B cell (primary cell): ENCODE measurements around the gene IL1RAPL1. TPM values are rescaled to one million over a fixed set of nuclear protein-coding genes. Genes with fewer than 3 reads are reported as not detected.

ENCODE experiments used
- ATAC-seq: fragments of 200-7000 bp; cut with Tn5 transposase; one replicate; pipeline ENCODE4 v1.10.0; 2021; ENCODE audit warnings: low read depth, mild to moderate bottlenecking, moderate number of reproducible peaks, moderate library complexity
- CTCF ChIA-PET: fragments of 350-600 bp; sonication (Branson Sonifier 250); formaldehyde crosslinking; loops from one replicate; lab custom pipeline; 2021; ENCODE audit warnings: antibody characterized with exemption, inconsistent platforms; lab: Charles Lee
- POLR2A ChIA-PET: fragments of 350-600 bp; sonication (Branson Sonifier 250); formaldehyde crosslinking; loops from one replicate; lab custom pipeline; 2021; ENCODE audit warnings: antibody characterized with exemption; lab: Charles Lee
- DNase-seq: peaks from one replicate; pipeline ENCODE4 v3.0.0; 2013
- H2AFZ ChIP-seq: 2 replicates; pipeline ENCODE4 v1.6.1; 2012; ENCODE audit warnings: mild to moderate bottlenecking, low read depth, low read length; ENCODE audit not compliant: insufficient read depth, poor library complexity, severe bottlenecking
- H3K27ac ChIP-seq, 2 donors: 1 replicate in 1 of 2; 2 replicates in 1 of 2; pipeline ENCODE4 v1.5.1; 2012 to 2013; ENCODE audit warnings: low read length in 2 of 2, mild to moderate bottlenecking in 2 of 2, moderate library complexity in 1 of 2
- H3K27me3 ChIP-seq, 4 experiments: fragments of 200-600 bp in 1 of 4; sonication (generic) in 1 of 4; replicated peaks in 1 of 4; 1 replicate in 2 of 4; 2 replicates in 2 of 4; pipeline versions ENCODE4 v1.6.1 to v1.7.0; 2013 to 2016; ENCODE audit warnings: low read length in 3 of 4, mild to moderate bottlenecking in 2 of 4, mixed read lengths in 1 of 4, moderate library complexity in 1 of 4; ENCODE audit not compliant: insufficient read depth in 4 of 4, control insufficient read depth in 3 of 4; ENCODE audit errors: control extremely low read depth in 1 of 4
- H3K36me3 ChIP-seq, 2 experiments: replicated peaks in 1 of 2; 1 replicate in 1 of 2; 2 replicates in 1 of 2; pipeline versions ENCODE4 v1.6.1 to v1.7.1; 2013; ENCODE audit warnings: low read length in 1 of 2; ENCODE audit not compliant: insufficient read depth in 2 of 2, control insufficient read depth in 1 of 2; ENCODE audit errors: control extremely low read depth in 1 of 2, extremely low read depth in 1 of 2
- H3K4me1 ChIP-seq, 2 donors: fragments of 200-600 bp in 1 of 2; sonication (generic) in 1 of 2; 1 replicate in 1 of 2; 2 replicates in 1 of 2; pipeline versions ENCODE4 v1.5.1 to v1.6.1; 2013 to 2017; ENCODE audit warnings: low read length in 2 of 2; ENCODE audit not compliant: control insufficient read depth in 2 of 2, insufficient read depth in 2 of 2
- H3K4me2 ChIP-seq: replicated peaks from 2 replicates; pipeline ENCODE3; 2012; ENCODE audit warnings: mild to moderate bottlenecking, low read depth, low read length; ENCODE audit not compliant: poor library complexity, severe bottlenecking
- H3K4me3 ChIP-seq, 5 experiments: fragments of 200-600 bp in 1 of 5; sonication (generic) in 1 of 5; 1 replicate in 3 of 5; 2 replicates in 2 of 5; pipeline versions ENCODE4 v1.5.1 to v1.7.0; 2011 to 2016; ENCODE audit warnings: low read length in 4 of 5, mild to moderate bottlenecking in 4 of 5, low read depth in 2 of 5, control low read depth in 1 of 5, moderate library complexity in 1 of 5; ENCODE audit not compliant: insufficient read depth in 1 of 5; ENCODE audit errors: control extremely low read depth in 1 of 5, extremely low read depth in 1 of 5
- H3K79me2 ChIP-seq: fragments of 200-600 bp; sonication (generic); one replicate; pipeline ENCODE4 v1.6.0; 2016; ENCODE audit warnings: low read length; ENCODE audit not compliant: control insufficient read depth, insufficient read depth
- H3K9ac ChIP-seq: fragments of 200-600 bp; sonication (generic); 2 replicates; pipeline ENCODE4 v1.6.1; 2017; ENCODE audit warnings: mild to moderate bottlenecking, low read length, moderate library complexity
- H3K9me3 ChIP-seq, 3 donors: one replicate each; pipeline versions ENCODE4 v1.6.1 to v1.7.1; 2013; ENCODE audit warnings: low read length in 2 of 3; ENCODE audit not compliant: control insufficient read depth in 2 of 3, insufficient read depth in 1 of 3; ENCODE audit errors: control extremely low read depth in 1 of 3
- H4K20me1 ChIP-seq: 2 replicates; pipeline ENCODE4 v1.6.0; 2012; ENCODE audit warnings: mild to moderate bottlenecking, low read length; ENCODE audit not compliant: insufficient read depth, control insufficient read depth, poor library complexity, severe bottlenecking
- H3K27ac Mint-ChIP-seq: one replicate; pipeline ENCODE4 v1.8.0; 2021; ENCODE audit warnings: mixed read lengths
- H3K27me3 Mint-ChIP-seq: one replicate; pipeline ENCODE4 v1.8.0; 2021; ENCODE audit warnings: mixed read lengths
- H3K4me1 Mint-ChIP-seq: one replicate; pipeline ENCODE4 v1.8.0; 2021; ENCODE audit warnings: mixed read lengths
- H3K4me3 Mint-ChIP-seq: one replicate; pipeline ENCODE4 v1.8.0; 2021; ENCODE audit warnings: mixed read lengths
- H3K9me3 Mint-ChIP-seq: one replicate; pipeline ENCODE4 v1.8.0; 2022; ENCODE audit warnings: mixed read lengths; ENCODE audit not compliant: insufficient read depth
- CTCF ChIP-seq: fragments of 200-600 bp; IDR thresholded peaks from one replicate; pipeline ENCODE4 v1.8.0; 2022; ENCODE audit warnings: antibody characterized with exemption, mild to moderate bottlenecking
- EZH2 ChIP-seq: IDR thresholded peaks from 2 replicates; pipeline ENCODE4 v1.6.1; 2012; ENCODE audit warnings: borderline replicate concordance, low read depth, mild to moderate bottlenecking, moderate library complexity, low read length; ENCODE audit not compliant: insufficient read depth, poor library complexity, severe bottlenecking
- WGBS: methylation state at CpG from one replicate; pipeline ENCODE4 v1.1.5; 2013; ENCODE audit warnings: missing lambda C conversion rate; ENCODE audit not compliant: insufficient coverage; 5-methylcytosine and 5-hydroxymethylcytosine counted together
- intact Hi-C: fragments of 100-400 bp; cut with micrococcal nuclease; formaldehyde crosslinking; loops from one replicate; pipeline ENCODE4 v1.10.0; 2022
- polyA plus RNA-seq: library from polyadenylated mRNA; depleted of rRNA; stranded (reverse); fragments of >200 nt; gene quantifications from 2 replicates; pipeline ENCODE4 v1.2.3, GENCODE V29; 2012
- total RNA-seq, 2 donors: library from RNA; stranded (reverse); fragments of 120-200 nt in 1 of 2; gene quantifications; 1 replicate in 1 of 2; 2 replicates in 1 of 2; pipeline versions ENCODE4 v1.2.3 to v1.2.4, GENCODE V29; 2013 to 2022

IL1RAPL1 gene
- total and polyA plus RNA-seq, 2 donors (not counting 1 experiment from before 2014, with no cell fraction given): not detected

GRCh38 chrX:28626515-28626914 lies 39.3 kb downstream of the IL1RAPL1 start:
- Mint-ChIP-seq H3K4me3 (no peak overlapping the region), H3K27me3 (no peaks in the 10 kb centered on the region), H3K27ac (no peak overlapping the region), H3K4me1 (no peaks in the 10 kb centered on the region), H3K9me3 (no peaks in the 10 kb centered on the region)
- Histone ChIP-seq H2AFZ (no peak overlapping the region), H3K4me2 (no peak overlapping the region), H3K27ac (no peak overlapping the region), H3K27me3 (no peaks in the 10 kb centered on the region), H3K79me2 (no peaks in the 10 kb centered on the region), H3K4me1 (no peaks in the 10 kb centered on the region), H4K20me1 (no peaks in the 10 kb centered on the region), H3K9me3 (no peaks in the 10 kb centered on the region), H3K4me3 (no peak overlapping the region), H3K36me3 (no peaks in the 10 kb centered on the region), H3K9ac (no peak overlapping the region)
- ATAC-seq: no peak
- DNase-seq: no peak
- TF ChIP-seq CTCF (no peak), EZH2 (no peak)
- CTCF ChIA-PET: no interaction called here
- POLR2A ChIA-PET: no interaction called here
- intact Hi-C loops: no loop called here
- WGBS: no CpG with 5 or more reads among the region's 2 CpGs

GRCh38 chrX:28628120-28628519 lies 40.9 kb downstream of the IL1RAPL1 start:
- DNase-seq (no peak), ATAC-seq (no peak)
- ChIA-PET POLR2A (no interaction called here), CTCF (no interaction called here)
- no peaks in the 10 kb centered on the region for H3K36me3 ChIP-seq
- no peak overlapping the region for H2AFZ ChIP-seq
- H3K4me3 ChIP-seq: no peak overlapping the region
- H3K4me1 Mint-ChIP-seq: no peaks in the 10 kb centered on the region
- no peak overlapping the region for H3K27ac Mint-ChIP-seq
- no peaks in the 10 kb centered on the region for H3K79me2 ChIP-seq
- H3K4me1 ChIP-seq: no peaks in the 10 kb centered on the region
- peaks cover 2% of the 10 kb centered on the region for H3K9me3 Mint-ChIP-seq
- no peak overlapping the region for H3K4me2 ChIP-seq
- no peaks in the 10 kb centered on the region for H3K9me3 ChIP-seq
- no peak overlapping the region for H3K27ac ChIP-seq
- intact Hi-C loops: no loop called here
- no peaks in the 10 kb centered on the region for H3K27me3 Mint-ChIP-seq
- no peak overlapping the region for H3K9ac ChIP-seq
- no peaks in the 10 kb centered on the region for H3K27me3 ChIP-seq
- TF ChIP-seq CTCF: no peak
- TF ChIP-seq EZH2: no peak
- no peaks in the 10 kb centered on the region for H4K20me1 ChIP-seq
- no peak overlapping the region for H3K4me3 Mint-ChIP-seq
